Measurements from ENCODE around the gene PCDH15. TPM values are rescaled to one million over a fixed set of nuclear protein-coding genes. Genes with fewer than 3 reads are reported as not detected.

PCDH15 gene
- total RNA-seq, 2 experiments from 2014 or later: not detected

DNA sequence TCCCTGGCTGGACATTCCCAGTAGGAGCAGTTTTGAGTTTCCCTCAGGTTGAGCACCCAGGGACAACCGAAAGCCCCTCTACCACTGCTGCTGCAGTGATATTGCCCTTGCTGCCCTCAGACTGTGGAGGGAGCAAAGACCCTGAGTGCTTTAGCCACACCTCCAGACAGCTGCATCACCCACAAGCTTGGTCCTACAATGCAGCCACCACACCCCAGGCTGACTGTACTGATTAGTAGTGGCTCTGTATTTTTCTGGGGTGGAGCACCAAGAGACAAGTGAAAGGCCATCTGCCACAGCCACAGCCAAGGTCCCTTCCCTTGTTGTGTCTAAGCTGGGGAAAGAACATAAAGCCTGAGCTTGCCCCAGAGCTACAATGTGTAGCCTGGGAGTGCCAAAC lies 789.9 kb downstream of the PCDH15 start:
- no peak for TF ChIP-seq EZH2phosphoT487 (IDR thresholded peaks at IDR 0.05; ENCODE audit: borderline replicate concordance, low read depth, low read length)
- TF ChIP-seq, protein P1, sequence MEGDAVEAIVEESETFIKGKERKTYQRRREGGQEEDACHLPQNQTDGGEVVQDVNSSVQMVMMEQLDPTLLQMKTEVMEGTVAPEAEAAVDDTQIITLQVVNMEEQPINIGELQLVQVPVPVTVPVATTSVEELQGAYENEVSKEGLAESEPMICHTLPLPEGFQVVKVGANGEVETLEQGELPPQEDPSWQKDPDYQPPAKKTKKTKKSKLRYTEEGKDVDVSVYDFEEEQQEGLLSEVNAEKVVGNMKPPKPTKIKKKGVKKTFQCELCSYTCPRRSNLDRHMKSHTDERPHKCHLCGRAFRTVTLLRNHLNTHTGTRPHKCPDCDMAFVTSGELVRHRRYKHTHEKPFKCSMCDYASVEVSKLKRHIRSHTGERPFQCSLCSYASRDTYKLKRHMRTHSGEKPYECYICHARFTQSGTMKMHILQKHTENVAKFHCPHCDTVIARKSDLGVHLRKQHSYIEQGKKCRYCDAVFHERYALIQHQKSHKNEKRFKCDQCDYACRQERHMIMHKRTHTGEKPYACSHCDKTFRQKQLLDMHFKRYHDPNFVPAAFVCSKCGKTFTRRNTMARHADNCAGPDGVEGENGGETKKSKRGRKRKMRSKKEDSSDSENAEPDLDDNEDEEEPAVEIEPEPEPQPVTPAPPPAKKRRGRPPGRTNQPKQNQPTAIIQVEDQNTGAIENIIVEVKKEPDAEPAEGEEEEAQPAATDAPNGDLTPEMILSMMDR (conservative IDR thresholded peaks at IDR 0.05; ENCODE audit: low read length): no peak
- no peak overlapping the region for H2AFZ ChIP-seq (ENCODE audit: low read length)
- no peaks in the 10 kb centered on the region for H4K20me1 ChIP-seq (ENCODE audit: insufficient read depth, low read length)
- no peaks in the 10 kb centered on the region for H3K79me2 ChIP-seq (ENCODE audit: insufficient read depth, low read depth, low read length)
- H3K27ac ChIP-seq (ENCODE audit: low read depth, low read length, poor library complexity, severe bottlenecking): no peak overlapping the region
- no peak for DNase-seq (ENCODE audit: low spot score)
- H3K36me3 ChIP-seq (ENCODE audit: insufficient read depth, low read length): no peaks in the 10 kb centered on the region
- no peak overlapping the region for H3K4me3 ChIP-seq (ENCODE audit: low read depth, low read length, poor library complexity, severe bottlenecking)
- intact Hi-C loops (cut with micrococcal nuclease; ENCODE audit: unreplicated experiment): no loop called here
- no peaks in the 10 kb centered on the region for H3K9me2 ChIP-seq (ENCODE audit: insufficient read depth, low read length)
- no TSS peak for BruUV-seq (replicated peaks)
- ChIA-PET CTCF (ENCODE audit: unreplicated experiment) (no interaction called here), POLR2A (interaction anchor here (0.5 to 1.3 kb wide), 2 partner anchors 23 to 449 kb away, joined by 3 read pairs; no protein-coding TSS in a partner anchor)
- no peaks in the 10 kb centered on the region for H3K9me3 ChIP-seq (ENCODE audit: low read length)
- no peak overlapping the region for H3K4me2 ChIP-seq (ENCODE audit: low read length)
- no peaks in the 10 kb centered on the region for H3K4me1 ChIP-seq (ENCODE audit: insufficient read depth, low read length, poor library complexity, severe bottlenecking)

GRCh38 chr10:54010337-54010933 lies 790.6 kb downstream of the PCDH15 start:
- no peak for DNase-seq (ENCODE audit: low spot score)
- Histone ChIP-seq H2AFZ (ENCODE audit: low read length) (no peak overlapping the region), H3K4me2 (ENCODE audit: low read length) (no peak overlapping the region), H3K4me3 (ENCODE audit: low read depth, low read length, poor library complexity, severe bottlenecking) (no peak overlapping the region), H3K9me3 (ENCODE audit: low read length) (no peaks in the 10 kb centered on the region), H3K27ac (ENCODE audit: low read depth, low read length, poor library complexity, severe bottlenecking) (no peak overlapping the region), H4K20me1 (ENCODE audit: insufficient read depth, low read length) (no peaks in the 10 kb centered on the region), H3K79me2 (ENCODE audit: insufficient read depth, low read depth, low read length) (no peaks in the 10 kb centered on the region), H3K36me3 (ENCODE audit: insufficient read depth, low read length) (no peaks in the 10 kb centered on the region), H3K9me2 (ENCODE audit: insufficient read depth, low read length) (no peaks in the 10 kb centered on the region), H3K4me1 (ENCODE audit: insufficient read depth, low read length, poor library complexity, severe bottlenecking) (no peaks in the 10 kb centered on the region)
- intact Hi-C loops (cut with micrococcal nuclease; ENCODE audit: unreplicated experiment): no loop called here
- ChIA-PET CTCF (ENCODE audit: unreplicated experiment) (no interaction called here), POLR2A (no interaction called here)
- no peak for TF ChIP-seq EZH2phosphoT487 (IDR thresholded peaks at IDR 0.05; ENCODE audit: borderline replicate concordance, low read depth, low read length)
- TF ChIP-seq, protein P1 (conservative IDR thresholded peaks at IDR 0.05; ENCODE audit: low read length): no peak
- BruUV-seq (replicated peaks): no TSS peak

- H3K27ac ChIP-seq (ENCODE audit: low read depth, low read length, poor library complexity, severe bottlenecking): no peak overlapping the region
- H3K4me3 ChIP-seq (ENCODE audit: low read depth, low read length, poor library complexity, severe bottlenecking): no peak overlapping the region
- intact Hi-C loops (cut with micrococcal nuclease; ENCODE audit: unreplicated experiment): no loop called here
- DNase-seq (ENCODE audit: low spot score): no peak
- no peak overlapping the region for H2AFZ ChIP-seq (ENCODE audit: low read length)
- H3K9me2 ChIP-seq (ENCODE audit: insufficient read depth, low read length): no peaks in the 10 kb centered on the region
- H4K20me1 ChIP-seq (ENCODE audit: insufficient read depth, low read length): no peaks in the 10 kb centered on the region
- ChIA-PET POLR2A (no interaction called here), CTCF (ENCODE audit: unreplicated experiment) (no interaction called here)
- no TSS peak for BruUV-seq (replicated peaks)
- H3K4me1 ChIP-seq (ENCODE audit: insufficient read depth, low read length, poor library complexity, severe bottlenecking): no peaks in the 10 kb centered on the region
- no peaks in the 10 kb centered on the region for H3K36me3 ChIP-seq (ENCODE audit: insufficient read depth, low read length)
- TF ChIP-seq EZH2phosphoT487 (IDR thresholded peaks at IDR 0.05; ENCODE audit: borderline replicate concordance, low read depth, low read length): no peak
- TF ChIP-seq, protein P1 (conservative IDR thresholded peaks at IDR 0.05; ENCODE audit: low read length): no peak
- H3K9me3 ChIP-seq (ENCODE audit: low read length): no peaks in the 10 kb centered on the region
- H3K4me2 ChIP-seq (ENCODE audit: low read length): no peak overlapping the region
- H3K79me2 ChIP-seq (ENCODE audit: insufficient read depth, low read depth, low read length): no peaks in the 10 kb centered on the region
These were observed 791.4 kb downstream of the PCDH15 start for GRCh38 chr10:54009672-54010071.

Measured in OCI-LY7 (cell line).